ENCODE data around the gene C19orf85. TPM values are rescaled to one million over a fixed set of nuclear protein-coding genes. Genes with fewer than 3 reads are reported as not detected.
A peak's percentile ranks its signal among the peaks of the same experiment; 100 is the strongest.

C19orf85 gene
- total and polyA plus RNA-seq, 2 experiments from 2014 or later = 1.7 to 3.4 TPM

- Mint-ChIP-seq H3K27ac (no peak overlapping the region), H3K27me3 (ENCODE audit: insufficient read depth, low read depth, poor library complexity) (peaks cover 10% of the 10 kb centered on the region), H3K36me3 (ENCODE audit: low read depth) (no peaks in the 10 kb centered on the region; the same call in 2 of the 3 replicates), H3K4me1 (peaks cover 11% of the 10 kb centered on the region), H3K4me3 (no peak overlapping the region), H3K9me3 (no peaks in the 10 kb centered on the region)
- DNase-seq (ENCODE audit: low spot score) = peak; percentile 80
- Histone ChIP-seq H3K27ac (ENCODE audit: low read depth) (no peak overlapping the region), H3K4me3 (no peak overlapping the region), H3K9me2 (ENCODE audit: insufficient read depth) (no peaks in the 10 kb centered on the region), H2AFZ (0 out of 2 replicates have a peak overlapping the region, but pooled peaks have one; percentile 29), H3K4me2 (no peak overlapping the region; the same call in 1 of the 2 replicates), H3K36me3 (ENCODE audit: insufficient read depth) (no peaks in the 10 kb centered on the region), H3F3A (replicated peaks; ENCODE audit: low read depth) (peaks cover 11% of the 10 kb centered on the region; the same call in 1 of the 2 replicates), H3K79me2 (replicated peaks; ENCODE audit: insufficient read depth) (no peaks in the 10 kb centered on the region), H3K27me3 (ENCODE audit: insufficient read depth) (no peaks in the 10 kb centered on the region), H4K20me1 (replicated peaks; ENCODE audit: insufficient read depth) (no peaks in the 10 kb centered on the region), H3K4me1 (ENCODE audit: insufficient read depth) (peaks cover 12% of the 10 kb centered on the region; the same call in 1 of the 2 replicates)
- ATAC-seq = peak; percentile 89
- TF ChIP-seq EZH2 (IDR thresholded peaks at IDR 0.05; ENCODE audit: low read depth, unreplicated experiment) (no peak), CTCF (conservative IDR thresholded peaks at IDR 0.05; ENCODE audit: low read depth in 2 of 2) (peak; percentile 88 to 98)
Measured at GRCh38 chr19:55467236-55468053, 2.9 kb upstream of the C19orf85 start.

GRCh38 chr19:55466241-55466614 lies 1.7 kb upstream of the C19orf85 start:
- Mint-ChIP-seq H3K36me3 (ENCODE audit: low read depth) (no peaks in the 10 kb centered on the region; the same call in 2 of the 3 replicates), H3K27ac (no peak overlapping the region), H3K4me3 (no peak overlapping the region), H3K27me3 (ENCODE audit: insufficient read depth, low read depth, poor library complexity) (peaks cover 19% of the 10 kb centered on the region), H3K9me3 (peaks cover 3% of the 10 kb centered on the region; the same call in 1 of the 3 replicates), H3K4me1 (peaks cover 14% of the 10 kb centered on the region)
- Histone ChIP-seq H3K4me2 (no peak overlapping the region), H3K27me3 (ENCODE audit: insufficient read depth) (no peaks in the 10 kb centered on the region), H3K9me2 (ENCODE audit: insufficient read depth) (no peaks in the 10 kb centered on the region), H3K4me1 (ENCODE audit: insufficient read depth) (peaks cover 12% of the 10 kb centered on the region; the same call in 1 of the 2 replicates), H4K20me1 (replicated peaks; ENCODE audit: insufficient read depth) (no peaks in the 10 kb centered on the region), H3K36me3 (ENCODE audit: insufficient read depth) (no peaks in the 10 kb centered on the region), H3F3A (replicated peaks; ENCODE audit: low read depth) (peaks cover 15% of the 10 kb centered on the region; the same call in 1 of the 2 replicates), H3K4me3 (no peak overlapping the region), H3K27ac (ENCODE audit: low read depth) (no peak overlapping the region), H3K79me2 (replicated peaks; ENCODE audit: insufficient read depth) (no peaks in the 10 kb centered on the region), H2AFZ (no peak overlapping the region)
- ATAC-seq (no peak), DNase-seq (ENCODE audit: low spot score) (no peak)
- TF ChIP-seq ZNF114 (CRISPR knock-in tag; IDR thresholded peaks at IDR 0.05) = no peak
- TF ChIP-seq REST (IDR thresholded peaks at IDR 0.05; ENCODE audit: unreplicated experiment) = no peak
- TF ChIP-seq EZH2 (IDR thresholded peaks at IDR 0.05; ENCODE audit: low read depth, unreplicated experiment) = no peak
- TF ChIP-seq EZH2phosphoT487 (IDR thresholded peaks at IDR 0.05; ENCODE audit: unreplicated experiment) = no peak
- no peak for TF ChIP-seq ZNF462 (CRISPR knock-in tag; IDR thresholded peaks at IDR 0.05)
